ENCODE results near the gene SVEP1. TPM values are rescaled to one million over a fixed set of nuclear protein-coding genes. Genes with fewer than 3 reads are reported as not detected.

Gene SVEP1
- total and polyA plus RNA-seq, 2 experiments from 2014 or later = 0.18 to 0.63 TPM

GRCh38 chr9:110444911-110445310 lies 134.6 kb downstream of the SVEP1 start:
- Histone ChIP-seq H3K4me3 (no peak overlapping the region), H4K20me1 (replicated peaks; ENCODE audit: insufficient read depth) (no peaks in the 10 kb centered on the region), H3K36me3 (ENCODE audit: insufficient read depth) (no peaks in the 10 kb centered on the region), H3F3A (replicated peaks; ENCODE audit: low read depth) (no peaks in the 10 kb centered on the region), H3K4me1 (ENCODE audit: insufficient read depth) (no peaks in the 10 kb centered on the region), H2AFZ (no peak overlapping the region), H3K27me3 (ENCODE audit: insufficient read depth) (no peaks in the 10 kb centered on the region), H3K79me2 (replicated peaks; ENCODE audit: insufficient read depth) (no peaks in the 10 kb centered on the region), H3K9me2 (ENCODE audit: insufficient read depth) (no peaks in the 10 kb centered on the region), H3K4me2 (no peak overlapping the region), H3K27ac (ENCODE audit: low read depth) (no peak overlapping the region)
- ATAC-seq (no peak), DNase-seq (ENCODE audit: low spot score) (no peak)
- peaks cover 6% of the 10 kb centered on the region; the same call in 2 of the 3 replicates for H3K9me3 Mint-ChIP-seq
- no peak overlapping the region for H3K4me3 Mint-ChIP-seq
- no peaks in the 10 kb centered on the region for H3K36me3 Mint-ChIP-seq (ENCODE audit: low read depth)
- no peak overlapping the region for H3K27ac Mint-ChIP-seq
- no peaks in the 10 kb centered on the region for H3K4me1 Mint-ChIP-seq
- TF ChIP-seq ETS1 (IDR thresholded peaks at IDR 0.05) (no peak), ZNF331 (CRISPR knock-in tag; IDR thresholded peaks at IDR 0.05; ENCODE audit: low read depth) (no peak), EZH2 (IDR thresholded peaks at IDR 0.05; ENCODE audit: low read depth, unreplicated experiment) (no peak), POLR2AphosphoS5 (IDR thresholded peaks at IDR 0.05; ENCODE audit: low read depth) (no peak), JUNB (IDR thresholded peaks at IDR 0.05; ENCODE audit: unreplicated experiment) (no peak), EZH2phosphoT487 (IDR thresholded peaks at IDR 0.05; ENCODE audit: unreplicated experiment) (no peak), CTCF (conservative IDR thresholded peaks at IDR 0.05; ENCODE audit: low read depth in 2 of 2) (no peak), CREB1 (CRISPR knock-in tag; IDR thresholded peaks at IDR 0.05; ENCODE audit: low read depth) (no peak), NANOG (IDR thresholded peaks at IDR 0.05; ENCODE audit: borderline replicate concordance) (no peak), ZNF114 (CRISPR knock-in tag; IDR thresholded peaks at IDR 0.05) (no peak), STAT1 (IDR thresholded peaks at IDR 0.05; ENCODE audit: unreplicated experiment) (no peak)
- TF ChIP-seq, protein P1, sequence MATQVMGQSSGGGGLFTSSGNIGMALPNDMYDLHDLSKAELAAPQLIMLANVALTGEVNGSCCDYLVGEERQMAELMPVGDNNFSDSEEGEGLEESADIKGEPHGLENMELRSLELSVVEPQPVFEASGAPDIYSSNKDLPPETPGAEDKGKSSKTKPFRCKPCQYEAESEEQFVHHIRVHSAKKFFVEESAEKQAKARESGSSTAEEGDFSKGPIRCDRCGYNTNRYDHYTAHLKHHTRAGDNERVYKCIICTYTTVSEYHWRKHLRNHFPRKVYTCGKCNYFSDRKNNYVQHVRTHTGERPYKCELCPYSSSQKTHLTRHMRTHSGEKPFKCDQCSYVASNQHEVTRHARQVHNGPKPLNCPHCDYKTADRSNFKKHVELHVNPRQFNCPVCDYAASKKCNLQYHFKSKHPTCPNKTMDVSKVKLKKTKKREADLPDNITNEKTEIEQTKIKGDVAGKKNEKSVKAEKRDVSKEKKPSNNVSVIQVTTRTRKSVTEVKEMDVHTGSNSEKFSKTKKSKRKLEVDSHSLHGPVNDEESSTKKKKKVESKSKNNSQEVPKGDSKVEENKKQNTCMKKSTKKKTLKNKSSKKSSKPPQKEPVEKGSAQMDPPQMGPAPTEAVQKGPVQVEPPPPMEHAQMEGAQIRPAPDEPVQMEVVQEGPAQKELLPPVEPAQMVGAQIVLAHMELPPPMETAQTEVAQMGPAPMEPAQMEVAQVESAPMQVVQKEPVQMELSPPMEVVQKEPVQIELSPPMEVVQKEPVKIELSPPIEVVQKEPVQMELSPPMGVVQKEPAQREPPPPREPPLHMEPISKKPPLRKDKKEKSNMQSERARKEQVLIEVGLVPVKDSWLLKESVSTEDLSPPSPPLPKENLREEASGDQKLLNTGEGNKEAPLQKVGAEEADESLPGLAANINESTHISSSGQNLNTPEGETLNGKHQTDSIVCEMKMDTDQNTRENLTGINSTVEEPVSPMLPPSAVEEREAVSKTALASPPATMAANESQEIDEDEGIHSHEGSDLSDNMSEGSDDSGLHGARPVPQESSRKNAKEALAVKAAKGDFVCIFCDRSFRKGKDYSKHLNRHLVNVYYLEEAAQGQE (IDR thresholded peaks at IDR 0.05; ENCODE audit: unreplicated experiment) = no peak
- TF ChIP-seq, protein P2, sequence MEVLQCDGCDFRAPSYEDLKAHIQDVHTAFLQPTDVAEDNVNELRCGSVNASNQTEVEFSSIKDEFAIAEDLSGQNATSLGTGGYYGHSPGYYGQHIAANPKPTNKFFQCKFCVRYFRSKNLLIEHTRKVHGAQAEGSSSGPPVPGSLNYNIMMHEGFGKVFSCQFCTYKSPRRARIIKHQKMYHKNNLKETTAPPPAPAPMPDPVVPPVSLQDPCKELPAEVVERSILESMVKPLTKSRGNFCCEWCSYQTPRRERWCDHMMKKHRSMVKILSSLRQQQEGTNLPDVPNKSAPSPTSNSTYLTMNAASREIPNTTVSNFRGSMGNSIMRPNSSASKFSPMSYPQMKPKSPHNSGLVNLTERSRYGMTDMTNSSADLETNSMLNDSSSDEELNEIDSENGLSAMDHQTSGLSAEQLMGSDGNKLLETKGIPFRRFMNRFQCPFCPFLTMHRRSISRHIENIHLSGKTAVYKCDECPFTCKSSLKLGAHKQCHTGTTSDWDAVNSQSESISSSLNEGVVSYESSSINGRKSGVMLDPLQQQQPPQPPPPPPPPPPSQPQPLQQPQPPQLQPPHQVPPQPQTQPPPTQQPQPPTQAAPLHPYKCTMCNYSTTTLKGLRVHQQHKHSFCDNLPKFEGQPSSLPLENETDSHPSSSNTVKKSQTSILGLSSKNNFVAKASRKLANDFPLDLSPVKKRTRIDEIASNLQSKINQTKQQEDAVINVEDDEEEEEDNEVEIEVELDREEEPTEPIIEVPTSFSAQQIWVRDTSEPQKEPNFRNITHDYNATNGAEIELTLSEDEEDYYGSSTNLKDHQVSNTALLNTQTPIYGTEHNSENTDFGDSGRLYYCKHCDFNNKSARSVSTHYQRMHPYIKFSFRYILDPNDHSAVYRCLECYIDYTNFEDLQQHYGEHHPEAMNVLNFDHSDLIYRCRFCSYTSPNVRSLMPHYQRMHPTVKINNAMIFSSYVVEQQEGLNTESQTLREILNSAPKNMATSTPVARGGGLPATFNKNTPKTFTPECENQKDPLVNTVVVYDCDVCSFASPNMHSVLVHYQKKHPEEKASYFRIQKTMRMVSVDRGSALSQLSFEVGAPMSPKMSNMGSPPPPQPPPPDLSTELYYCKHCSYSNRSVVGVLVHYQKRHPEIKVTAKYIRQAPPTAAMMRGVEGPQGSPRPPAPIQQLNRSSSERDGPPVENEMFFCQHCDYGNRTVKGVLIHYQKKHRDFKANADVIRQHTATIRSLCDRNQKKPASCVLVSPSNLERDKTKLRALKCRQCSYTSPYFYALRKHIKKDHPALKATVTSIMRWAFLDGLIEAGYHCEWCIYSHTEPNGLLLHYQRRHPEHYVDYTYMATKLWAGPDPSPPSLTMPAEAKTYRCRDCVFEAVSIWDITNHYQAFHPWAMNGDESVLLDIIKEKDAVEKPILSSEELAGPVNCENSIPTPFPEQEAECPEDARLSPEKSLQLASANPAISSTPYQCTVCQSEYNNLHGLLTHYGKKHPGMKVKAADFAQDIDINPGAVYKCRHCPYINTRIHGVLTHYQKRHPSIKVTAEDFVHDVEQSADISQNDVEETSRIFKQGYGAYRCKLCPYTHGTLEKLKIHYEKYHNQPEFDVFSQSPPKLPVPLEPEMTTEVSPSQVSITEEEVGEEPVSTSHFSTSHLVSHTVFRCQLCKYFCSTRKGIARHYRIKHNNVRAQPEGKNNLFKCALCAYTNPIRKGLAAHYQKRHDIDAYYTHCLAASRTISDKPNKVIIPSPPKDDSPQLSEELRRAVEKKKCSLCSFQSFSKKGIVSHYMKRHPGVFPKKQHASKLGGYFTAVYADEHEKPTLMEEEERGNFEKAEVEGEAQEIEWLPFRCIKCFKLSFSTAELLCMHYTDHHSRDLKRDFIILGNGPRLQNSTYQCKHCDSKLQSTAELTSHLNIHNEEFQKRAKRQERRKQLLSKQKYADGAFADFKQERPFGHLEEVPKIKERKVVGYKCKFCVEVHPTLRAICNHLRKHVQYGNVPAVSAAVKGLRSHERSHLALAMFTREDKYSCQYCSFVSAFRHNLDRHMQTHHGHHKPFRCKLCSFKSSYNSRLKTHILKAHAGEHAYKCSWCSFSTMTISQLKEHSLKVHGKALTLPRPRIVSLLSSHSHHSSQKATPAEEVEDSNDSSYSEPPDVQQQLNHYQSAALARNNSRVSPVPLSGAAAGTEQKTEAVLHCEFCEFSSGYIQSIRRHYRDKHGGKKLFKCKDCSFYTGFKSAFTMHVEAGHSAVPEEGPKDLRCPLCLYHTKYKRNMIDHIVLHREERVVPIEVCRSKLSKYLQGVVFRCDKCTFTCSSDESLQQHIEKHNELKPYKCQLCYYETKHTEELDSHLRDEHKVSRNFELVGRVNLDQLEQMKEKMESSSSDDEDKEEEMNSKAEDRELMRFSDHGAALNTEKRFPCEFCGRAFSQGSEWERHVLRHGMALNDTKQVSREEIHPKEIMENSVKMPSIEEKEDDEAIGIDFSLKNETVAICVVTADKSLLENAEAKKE (CRISPR knock-in tag; IDR thresholded peaks at IDR 0.05) = no peak
- H3K27me3 Mint-ChIP-seq (ENCODE audit: insufficient read depth, low read depth, poor library complexity) = peaks cover 3% of the 10 kb centered on the region
